SK-N-SH treated with all-trans-retinoic acid at 6 μM for 48 hours (cell line): ENCODE measurements around the gene KIFAP3.

ENCODE experiments used
- ATAC-seq: fragments of 200-7000 bp; cut with Tn5 transposase; 3 replicates; pipeline ENCODE4 v1.9.1; 2020; ENCODE audit warnings: mild to moderate bottlenecking, moderate library complexity
- ARNTL ChIP-seq: fragments of 450-650 bp; formaldehyde crosslinking; IDR thresholded peaks from 2 replicates; pipeline ENCODE4 v1.5.0; 2020; ENCODE audit warnings: low read depth, mild to moderate bottlenecking, moderate library complexity, borderline replicate concordance
- CREB5 ChIP-seq: fragments of 250-450 bp; sonication (Bioruptor Pico); IDR thresholded peaks from 2 replicates; pipeline ENCODE4 v1.5.1; 2020; ENCODE audit warnings: low read depth, mild to moderate bottlenecking, moderate library complexity
- CSDC2 ChIP-seq: fragments of 250-450 bp; sonication (Bioruptor Pico); IDR thresholded peaks from 2 replicates; pipeline ENCODE4 v1.5.0; 2020; ENCODE audit warnings: mild to moderate bottlenecking, moderate library complexity
- GLIS3 ChIP-seq: fragments of 250-450 bp; sonication (Bioruptor Pico); IDR thresholded peaks from 2 replicates; pipeline ENCODE4 v1.5.0; 2020; ENCODE audit warnings: mild to moderate bottlenecking, moderate library complexity
- ISL1 ChIP-seq: fragments of 250-450 bp; sonication (Bioruptor Pico); IDR thresholded peaks from 2 replicates; pipeline ENCODE4 v2.1.2; 2022; ENCODE audit warnings: mild to moderate bottlenecking, moderate library complexity
- OSR1 ChIP-seq: fragments of 250-450 bp; sonication (Bioruptor Pico); IDR thresholded peaks from 2 replicates; pipeline ENCODE4 v1.8.0; 2022; ENCODE audit warnings: moderate library complexity, mild to moderate bottlenecking, inconsistent platforms
- PATZ1 ChIP-seq: fragments of 250-450 bp; sonication (Bioruptor Pico); IDR thresholded peaks from 2 replicates; pipeline ENCODE4 v1.8.0; 2020; ENCODE audit warnings: mild to moderate bottlenecking, moderate library complexity, borderline replicate concordance
- PPARA ChIP-seq: fragments of 250-450 bp; sonication (Bioruptor Pico); IDR thresholded peaks from 2 replicates; pipeline ENCODE4 v1.5.0; 2020; ENCODE audit warnings: mild to moderate bottlenecking, borderline replicate concordance
- RARB ChIP-seq: fragments of 250-450 bp; sonication (Bioruptor Pico); IDR thresholded peaks from 2 replicates; pipeline ENCODE4 v1.8.0; 2021; ENCODE audit warnings: mild to moderate bottlenecking, moderate library complexity
- SNAI2 ChIP-seq: fragments of 250-450 bp; sonication (Bioruptor Pico); IDR thresholded peaks from 2 replicates; pipeline ENCODE4 v1.5.0; 2020; ENCODE audit warnings: mild to moderate bottlenecking, moderate library complexity
- TOX ChIP-seq: fragments of 250-450 bp; sonication (Bioruptor Pico); IDR thresholded peaks from 2 replicates; pipeline ENCODE4 v1.8.0; 2021; ENCODE audit warnings: mild to moderate bottlenecking, moderate library complexity, borderline replicate concordance
- TSHZ2 ChIP-seq: fragments of 250-450 bp; sonication (Bioruptor Pico); IDR thresholded peaks from 2 replicates; pipeline ENCODE4 v1.5.0; 2020; ENCODE audit warnings: mild to moderate bottlenecking, moderate library complexity
- ZFP3 ChIP-seq: fragments of 250-450 bp; sonication (Bioruptor Pico); IDR thresholded peaks from 2 replicates; pipeline ENCODE4 v1.5.0; 2020; ENCODE audit warnings: mild to moderate bottlenecking, moderate library complexity
- ZNF565 ChIP-seq: fragments of 450-650 bp; formaldehyde crosslinking; conservative IDR thresholded peaks from 2 replicates; pipeline ENCODE4 v1.5.0; 2020; ENCODE audit warnings: low read depth, mild to moderate bottlenecking, moderate library complexity
- ZNF8 ChIP-seq: fragments of 450-650 bp; formaldehyde crosslinking; IDR thresholded peaks from 2 replicates; pipeline ENCODE4 v1.5.0; 2020; ENCODE audit warnings: mild to moderate bottlenecking, moderate library complexity
- TF ChIP-seq, protein P1 (sequence below): fragments of 250-450 bp; sonication (Bioruptor Pico); IDR thresholded peaks from 2 replicates; pipeline ENCODE4 v1.5.1; 2021; ENCODE audit warnings: mild to moderate bottlenecking, moderate library complexity

KIFAP3 gene

DNA sequence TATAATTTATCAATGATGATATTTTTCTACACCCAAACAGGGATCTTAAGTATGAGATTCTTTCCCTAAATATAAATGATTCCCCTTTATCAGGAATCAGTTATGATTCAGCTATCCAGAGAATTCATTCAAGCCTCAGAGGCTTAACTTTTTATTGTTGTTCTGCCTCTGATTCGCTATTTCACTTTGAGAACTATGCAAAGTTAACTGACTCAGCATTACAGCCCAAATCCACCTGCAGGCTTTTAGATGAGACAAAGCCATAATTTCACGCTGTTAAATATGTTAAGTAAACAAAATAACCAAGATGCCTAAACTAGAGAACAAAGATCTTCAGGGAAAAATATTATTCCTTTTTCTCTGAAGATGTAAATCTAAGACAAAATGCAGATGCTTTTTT is 189.3 kb downstream of the KIFAP3 start (continued):
- TF ChIP-seq, protein P1, sequence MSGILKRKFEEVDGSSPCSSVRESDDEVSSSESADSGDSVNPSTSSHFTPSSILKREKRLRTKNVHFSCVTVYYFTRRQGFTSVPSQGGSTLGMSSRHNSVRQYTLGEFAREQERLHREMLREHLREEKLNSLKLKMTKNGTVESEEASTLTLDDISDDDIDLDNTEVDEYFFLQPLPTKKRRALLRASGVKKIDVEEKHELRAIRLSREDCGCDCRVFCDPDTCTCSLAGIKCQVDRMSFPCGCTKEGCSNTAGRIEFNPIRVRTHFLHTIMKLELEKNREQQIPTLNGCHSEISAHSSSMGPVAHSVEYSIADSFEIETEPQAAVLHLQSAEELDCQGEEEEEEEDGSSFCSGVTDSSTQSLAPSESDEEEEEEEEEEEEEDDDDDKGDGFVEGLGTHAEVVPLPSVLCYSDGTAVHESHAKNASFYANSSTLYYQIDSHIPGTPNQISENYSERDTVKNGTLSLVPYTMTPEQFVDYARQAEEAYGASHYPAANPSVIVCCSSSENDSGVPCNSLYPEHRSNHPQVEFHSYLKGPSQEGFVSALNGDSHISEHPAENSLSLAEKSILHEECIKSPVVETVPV = no peak
- TF ChIP-seq OSR1 (CRISPR knock-in tag) = no peak
- no peak for TF ChIP-seq CREB5 (CRISPR knock-in tag)
- no peak; the same call in 1 of the 2 replicates for TF ChIP-seq ISL1 (CRISPR knock-in tag)
- no peak for TF ChIP-seq ARNTL (CRISPR knock-in tag)

DNA sequence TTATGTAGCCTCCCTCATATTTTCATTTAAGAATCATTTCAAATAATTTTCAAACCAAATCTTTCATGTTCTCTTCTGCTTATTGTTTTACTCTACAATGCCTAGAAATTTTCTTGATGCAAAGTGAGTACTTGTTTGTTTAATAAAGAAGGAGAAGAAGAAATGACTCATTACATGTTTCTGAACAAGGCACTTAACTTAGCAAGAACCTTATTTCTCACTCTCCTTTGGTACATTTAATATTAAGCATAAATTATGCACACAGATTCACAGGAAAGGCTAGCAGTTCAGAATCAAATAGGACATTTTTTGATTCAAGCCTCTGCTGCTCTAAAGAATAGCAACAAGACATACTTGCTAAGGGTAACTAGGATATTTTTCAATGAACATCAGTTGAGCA is 189.9 kb downstream of the KIFAP3 start:
- TF ChIP-seq PPARA (CRISPR knock-in tag) (no peak), PATZ1 (CRISPR knock-in tag) (no peak), TSHZ2 (CRISPR knock-in tag) (no peak)
- TF ChIP-seq, all 23 proteins: peak for 0
- ATAC-seq = no peak

DNA sequence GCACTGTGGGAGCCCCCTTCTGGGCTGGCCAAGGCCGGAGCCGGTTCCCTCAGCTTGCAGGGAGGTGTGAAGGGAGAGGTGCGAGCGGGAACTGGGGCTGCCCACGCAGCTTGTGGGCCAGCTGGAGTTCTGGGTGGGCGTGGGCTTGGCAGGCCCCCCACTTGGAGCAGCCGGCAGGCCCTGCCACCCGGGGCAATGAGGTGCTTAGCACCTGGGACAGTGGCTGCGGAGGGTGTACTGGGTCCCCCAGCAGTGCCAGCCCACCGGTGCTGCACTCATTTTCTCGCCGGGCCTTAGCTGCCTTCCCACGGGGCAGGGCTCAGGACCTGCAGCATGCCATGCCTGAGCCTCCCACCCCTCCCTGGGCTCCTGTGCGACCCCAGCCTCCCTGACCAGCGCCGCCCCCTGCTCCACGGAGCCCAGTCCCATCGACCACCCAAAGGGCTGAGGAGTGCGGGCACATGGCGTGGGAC is 192.4 kb downstream of the KIFAP3 start:
- TF ChIP-seq CREB5 (CRISPR knock-in tag) (no peak), PATZ1 (CRISPR knock-in tag) (no peak), CSDC2 (CRISPR knock-in tag) (no peak), ZNF565 (CRISPR knock-in tag) (no peak), OSR1 (CRISPR knock-in tag) (no peak), GLIS3 (CRISPR knock-in tag) (no peak), ZFP3 (no peak), SNAI2 (no peak), TOX (CRISPR knock-in tag) (no peak), RARB (CRISPR knock-in tag) (no peak), ARNTL (CRISPR knock-in tag) (no peak)

DNA sequence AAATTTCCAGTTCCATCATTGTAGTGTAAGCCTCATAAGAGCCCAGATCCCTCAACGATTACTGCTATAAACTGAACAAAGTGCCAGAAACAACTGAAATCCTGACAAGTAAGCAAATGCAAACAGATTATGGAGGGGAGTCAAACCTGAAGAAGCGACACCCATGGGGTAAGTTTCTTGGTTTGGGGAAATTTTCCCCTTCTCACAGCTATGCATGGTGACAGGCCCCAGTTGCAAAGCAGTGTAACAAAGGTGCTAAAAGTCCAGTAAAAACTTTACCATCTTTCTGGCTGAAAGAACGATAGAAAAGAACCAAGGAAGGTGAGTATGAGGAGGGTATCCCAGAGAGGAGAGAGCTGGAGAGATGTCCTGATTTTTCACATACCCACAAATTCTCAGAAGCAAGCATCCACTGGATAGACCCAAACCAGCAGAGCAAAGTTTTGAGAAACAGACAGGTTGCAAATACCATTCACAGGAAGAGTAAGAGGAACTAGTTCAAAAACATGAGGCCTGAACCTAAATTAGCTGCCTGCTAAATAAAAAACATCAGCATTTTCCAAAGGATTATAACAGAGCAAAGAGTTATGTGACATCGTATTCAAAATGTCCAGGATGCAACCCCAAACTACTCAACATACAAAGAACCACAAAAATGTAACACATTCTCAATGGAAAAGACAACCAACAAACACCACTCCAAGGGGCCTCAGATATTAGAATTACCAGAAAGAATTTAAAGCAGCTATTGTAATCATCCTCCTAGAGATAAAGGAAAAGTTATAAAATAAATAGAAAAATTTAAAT is 195.3 kb downstream of the KIFAP3 start:
- no peak for ATAC-seq
- TF ChIP-seq TSHZ2 (CRISPR knock-in tag) (no peak), ZNF8 (CRISPR knock-in tag) (no peak), ISL1 (CRISPR knock-in tag) (no peak), SNAI2 (no peak), TOX (CRISPR knock-in tag) (no peak), ZFP3 (no peak), CSDC2 (CRISPR knock-in tag) (no peak), ARNTL (CRISPR knock-in tag) (no peak)
- TF ChIP-seq, protein P1 = no peak

More for the DNA sequence above, 192.4 kb downstream of the KIFAP3 start:
- no peak for ATAC-seq
